Activated CD4-positive, alpha-beta memory T cell treated with anti-CD3 and anti-CD28 coated beads for 36 hours (primary cell): ENCODE results near the gene CATSPERD. TPM values are rescaled to one million over a fixed set of nuclear protein-coding genes. Genes with fewer than 3 reads are reported as not detected.
"Not testable (repeated sequence)": the region's sequence is repeated elsewhere in the genome, so short reads cannot be mapped to it uniquely, and the experiment has no call there.

Experiments
- CTCF ChIA-PET: fragments of 350-600 bp; sonication (Branson Sonifier 250); formaldehyde crosslinking; loops from one replicate; lab custom pipeline; 2021; ENCODE audit warnings: antibody characterized with exemption, inconsistent platforms; lab: Charles Lee
- POLR2A ChIA-PET: fragments of 350-600 bp; sonication (Branson Sonifier 250); formaldehyde crosslinking; loops from one replicate; lab custom pipeline; 2021; ENCODE audit warnings: antibody characterized with exemption; lab: Charles Lee
- DNase-seq: peaks from one replicate; pipeline ENCODE4 v3.0.0-alpha.2; 2020
- H3K27ac Mint-ChIP-seq: one replicate; pipeline ENCODE4 v1.8.0; 2021; ENCODE audit warnings: mixed read lengths
- H3K27me3 Mint-ChIP-seq: one replicate; pipeline ENCODE4 v1.8.0; 2021; ENCODE audit warnings: mixed read lengths
- H3K36me3 Mint-ChIP-seq: one replicate; pipeline ENCODE4 v1.8.0; 2021; ENCODE audit warnings: mixed read lengths
- H3K4me1 Mint-ChIP-seq: one replicate; pipeline ENCODE4 v1.8.0; 2021; ENCODE audit warnings: low read depth, mixed read lengths
- H3K4me3 Mint-ChIP-seq: one replicate; pipeline ENCODE4 v1.8.0; 2021; ENCODE audit warnings: mild to moderate bottlenecking, mixed read lengths
- H3K9me3 Mint-ChIP-seq: one replicate; pipeline ENCODE4 v1.8.0; 2021; ENCODE audit warnings: mixed read lengths
- intact Hi-C: fragments of 100-400 bp; cut with micrococcal nuclease; formaldehyde crosslinking; loops from one replicate; pipeline ENCODE4 v1.15.1; 2023
- total RNA-seq, 2 experiments: library from RNA; stranded (reverse); gene quantifications; one replicate each; pipeline ENCODE4 v1.2.3, GENCODE V29; 2021

CATSPERD gene
- total RNA-seq, 2 experiments from 2014 or later = not detected

GRCh38 chr19:5762608-5763217 lies 42.3 kb downstream of the CATSPERD start:
- Mint-ChIP-seq H3K27me3 (peaks cover 1% of the 10 kb centered on the region), H3K4me1 (no peaks in the 10 kb centered on the region), H3K4me3 (no peak overlapping the region), H3K9me3 (no peaks in the 10 kb centered on the region), H3K36me3 (no peaks in the 10 kb centered on the region), H3K27ac (no peak overlapping the region)
- intact Hi-C loops = no loop called here
- POLR2A ChIA-PET = no interaction called here
- DNase-seq = no peak
- CTCF ChIA-PET = no interaction called here

- CTCF ChIA-PET = no interaction called here
These were observed 44.8 kb downstream of the CATSPERD start for GRCh38 chr19:5765220-5765619.

GRCh38 chr19:5767949-5768348 lies 47.5 kb downstream of the CATSPERD start:
- Mint-ChIP-seq H3K27me3 (no peaks in the 10 kb centered on the region), H3K9me3 (no peaks in the 10 kb centered on the region), H3K36me3 (no peaks in the 10 kb centered on the region), H3K27ac (no peak overlapping the region), H3K4me3 (no peak overlapping the region), H3K4me1 (no peaks in the 10 kb centered on the region)
- POLR2A ChIA-PET = no interaction called here
- intact Hi-C loops = no loop called here
- CTCF ChIA-PET = interaction anchor here (0.6 kb wide), 1 partner anchor 8 kb away, joined by 3 read pairs; no protein-coding TSS in a partner anchor
- DNase-seq = no peak

More at GRCh38 chr19:5765220-5765619, 44.8 kb downstream of the CATSPERD start:
- POLR2A ChIA-PET = no interaction called here
- Mint-ChIP-seq H3K4me3 (no peak overlapping the region), H3K36me3 (no peaks in the 10 kb centered on the region), H3K4me1 (no peaks in the 10 kb centered on the region), H3K27ac (no peak overlapping the region), H3K9me3 (no peaks in the 10 kb centered on the region), H3K27me3 (no peaks in the 10 kb centered on the region)
- intact Hi-C loops = no loop called here
- no peak for DNase-seq

GRCh38 chr19:5772416-5772815 lies 52.0 kb downstream of the CATSPERD start:
- Mint-ChIP-seq H3K36me3 (no peaks in the 10 kb centered on the region), H3K27me3 (no peaks in the 10 kb centered on the region), H3K4me3 (no peak overlapping the region), H3K4me1 (no peaks in the 10 kb centered on the region), H3K9me3 (no peaks in the 10 kb centered on the region), H3K27ac (no peak overlapping the region)
- no peak for DNase-seq
- ChIA-PET POLR2A (no interaction called here), CTCF (interaction anchor here (0.6 kb wide), 1 partner anchor 446 kb away, joined by 3 read pairs; no protein-coding TSS in a partner anchor)
- intact Hi-C loops = no loop called here

GRCh38 chr19:5773276-5773675 lies 52.8 kb downstream of the CATSPERD start:
- Mint-ChIP-seq H3K4me3 (no peak overlapping the region), H3K36me3 (no peaks in the 10 kb centered on the region), H3K4me1 (no peaks in the 10 kb centered on the region), H3K27me3 (no peaks in the 10 kb centered on the region), H3K9me3 (no peaks in the 10 kb centered on the region), H3K27ac (no peak overlapping the region)
- DNase-seq = no peak
- CTCF ChIA-PET = interaction anchor here (0.6 to 1.1 kb wide), 2 partner anchors 21 to 1211 kb away, joined by 3 read pairs; no protein-coding TSS in a partner anchor
- intact Hi-C loops = no loop called here
- POLR2A ChIA-PET = no interaction called here

- CTCF ChIA-PET = no interaction called here
- POLR2A ChIA-PET = no interaction called here
- H3K9me3 Mint-ChIP-seq = no peaks in the 10 kb centered on the region
- DNase-seq = no peak
- no peak overlapping the region for H3K4me3 Mint-ChIP-seq
- H3K27ac Mint-ChIP-seq = no peak overlapping the region
- H3K27me3 Mint-ChIP-seq = no peaks in the 10 kb centered on the region
- no peaks in the 10 kb centered on the region for H3K4me1 Mint-ChIP-seq
- H3K36me3 Mint-ChIP-seq = no peaks in the 10 kb centered on the region
- intact Hi-C loops = no loop called here
These were observed 54.5 kb downstream of the CATSPERD start for GRCh38 chr19:5774921-5775320.

- no peaks in the 10 kb centered on the region for H3K9me3 Mint-ChIP-seq
These were observed 55.4 kb downstream of the CATSPERD start for GRCh38 chr19:5775668-5776309.

GRCh38 chr19:5778402-5778801 lies 58.0 kb downstream of the CATSPERD start:
- H3K27me3 Mint-ChIP-seq = no peaks in the 10 kb centered on the region
- no peak overlapping the region for H3K4me3 Mint-ChIP-seq
- no peaks in the 10 kb centered on the region for H3K4me1 Mint-ChIP-seq
- H3K27ac Mint-ChIP-seq = no peak overlapping the region
- no peaks in the 10 kb centered on the region for H3K36me3 Mint-ChIP-seq
- intact Hi-C loops = no loop called here
- DNase-seq = no peak
- ChIA-PET POLR2A (no interaction called here), CTCF (interaction anchor here (0.7 kb wide), 1 partner anchor 227 kb away, joined by 4 read pairs; no protein-coding TSS in a partner anchor)
- H3K9me3 Mint-ChIP-seq = no peaks in the 10 kb centered on the region

More at GRCh38 chr19:5775668-5776309, 55.4 kb downstream of the CATSPERD start:
- Mint-ChIP-seq H3K27ac (no peak overlapping the region), H3K4me1 (no peaks in the 10 kb centered on the region), H3K4me3 (no peak overlapping the region), H3K27me3 (no peaks in the 10 kb centered on the region), H3K36me3 (no peaks in the 10 kb centered on the region)
- ChIA-PET CTCF (interaction anchor here (1.1 kb wide), 1 partner anchor 28 kb away, joined by 3 read pairs; no protein-coding TSS in a partner anchor), POLR2A (no interaction called here)
- intact Hi-C loops = no loop called here
- DNase-seq = no peak

GRCh38 chr19:5780916-5781315 lies 60.5 kb downstream of the CATSPERD start:
- H3K27me3 Mint-ChIP-seq, H3K4me3 Mint-ChIP-seq, H3K36me3 Mint-ChIP-seq, DNase-seq, H3K9me3 Mint-ChIP-seq, H3K27ac Mint-ChIP-seq, intact Hi-C loops, H3K4me1 Mint-ChIP-seq: not testable (repeated sequence)
- CTCF ChIA-PET = interaction anchor here (2.4 kb wide), 1 partner anchor 23 kb away, joined by 10 read pairs; no protein-coding TSS in a partner anchor
- POLR2A ChIA-PET = interaction anchor here (0.6 kb wide), 1 partner anchor 55 kb away, joined by 3 read pairs; no protein-coding TSS in a partner anchor

GRCh38 chr19:5782322-5782721 lies 61.9 kb downstream of the CATSPERD start:
- POLR2A ChIA-PET = no interaction called here
- Mint-ChIP-seq H3K27me3 (no peaks in the 10 kb centered on the region), H3K36me3 (peaks cover 16% of the 10 kb centered on the region)

GRCh38 chr19:5782945-5783919 lies 62.8 kb downstream of the CATSPERD start:
- intact Hi-C loops = no loop called here
- H3K4me1 Mint-ChIP-seq = no peaks in the 10 kb centered on the region
- H3K36me3 Mint-ChIP-seq = peaks cover 19% of the 10 kb centered on the region
- ChIA-PET POLR2A (interaction anchor here (0.7 kb wide), 1 partner anchor 93 kb away, joined by 3 read pairs; the partner anchor contains the start of gene RPL36), CTCF (interaction anchor here (0.8 to 1.1 kb wide), 2 partner anchors 21 to 93 kb away, joined by 3 read pairs; no protein-coding TSS in a partner anchor)
- H3K27ac Mint-ChIP-seq = no peak overlapping the region
- DNase-seq = no peak
- no peaks in the 10 kb centered on the region for H3K9me3 Mint-ChIP-seq
- no peaks in the 10 kb centered on the region for H3K27me3 Mint-ChIP-seq
- H3K4me3 Mint-ChIP-seq = no peak overlapping the region

More at GRCh38 chr19:5782322-5782721, 61.9 kb downstream of the CATSPERD start:
- Mint-ChIP-seq H3K27ac (no peak overlapping the region), H3K4me1 (no peaks in the 10 kb centered on the region), H3K4me3 (no peak overlapping the region), H3K9me3 (no peaks in the 10 kb centered on the region)
- intact Hi-C loops = no loop called here
- CTCF ChIA-PET = no interaction called here
- no peak for DNase-seq
